Endothelial cell (in vitro differentiated cells): ENCODE results near the gene CHST11. TPM values are rescaled to one million over a fixed set of nuclear protein-coding genes. Genes with fewer than 3 reads are reported as not detected.

Source experiments
- DNase-seq: peaks from one replicate; pipeline ENCODE4 v3.0.0; 2021; ENCODE audit warnings: low spot score
- H3K27ac Mint-ChIP-seq: one replicate; pipeline ENCODE4 v1.8.0; 2021; ENCODE audit warnings: mixed read lengths, inconsistent platforms; ENCODE audit not compliant: unreplicated experiment
- H3K27me3 Mint-ChIP-seq: one replicate; pipeline ENCODE4 v1.8.0; 2021; ENCODE audit warnings: mild to moderate bottlenecking, moderate library complexity, mixed read lengths, inconsistent platforms; ENCODE audit not compliant: unreplicated experiment
- H3K36me3 Mint-ChIP-seq: one replicate; pipeline ENCODE4 v1.8.0; 2021; ENCODE audit warnings: mild to moderate bottlenecking, low read depth, mixed read lengths, inconsistent platforms; ENCODE audit not compliant: unreplicated experiment
- H3K4me1 Mint-ChIP-seq: one replicate; pipeline ENCODE4 v1.8.0; 2021; ENCODE audit warnings: mild to moderate bottlenecking, mixed read lengths, inconsistent platforms; ENCODE audit not compliant: unreplicated experiment
- H3K4me3 Mint-ChIP-seq: one replicate; pipeline ENCODE4 v1.8.0; 2021; ENCODE audit warnings: mild to moderate bottlenecking, mixed read lengths, inconsistent platforms; ENCODE audit not compliant: unreplicated experiment
- H3K9me3 Mint-ChIP-seq: one replicate; pipeline ENCODE4 v1.8.0; 2021; ENCODE audit warnings: mixed read lengths, inconsistent platforms; ENCODE audit not compliant: unreplicated experiment
- CTCF ChIP-seq: fragments of 200-600 bp; sonication (generic); IDR thresholded peaks from one replicate; pipeline ENCODE4 v1.5.0; 2021; ENCODE audit warnings: antibody characterized with exemption; ENCODE audit not compliant: unreplicated experiment
- total RNA-seq: library from RNA; stranded (reverse); fragmentation: NEBNext Ultra II Directional; extraction: Animal tissue kit (Norgen Biotek cat#: 25700); gene quantifications from one replicate; pipeline ENCODE4 v1.2.1, GENCODE V29; 2021; ENCODE audit not compliant: unreplicated experiment

The CHST11 gene
- total RNA-seq, 1 donor from 2014 or later, result 11.8 TPM

GRCh38 chr12:104411826-104412641, 44.7 kb upstream of the CHST11 start:
- peaks cover 5% of the 10 kb centered on the region for H3K9me3 Mint-ChIP-seq
- H3K4me3 Mint-ChIP-seq, result no peak overlapping the region
- no peak for DNase-seq
- H3K36me3 Mint-ChIP-seq, result no peaks in the 10 kb centered on the region
- H3K27me3 Mint-ChIP-seq, result peaks cover 5% of the 10 kb centered on the region
- H3K27ac Mint-ChIP-seq, result no peak overlapping the region
- TF ChIP-seq CTCF, result no peak
- no peaks in the 10 kb centered on the region for H3K4me1 Mint-ChIP-seq

- H3K27me3 Mint-ChIP-seq, result peaks cover 5% of the 10 kb centered on the region
- no peak overlapping the region for H3K27ac Mint-ChIP-seq
- H3K4me1 Mint-ChIP-seq, result no peaks in the 10 kb centered on the region
- H3K4me3 Mint-ChIP-seq, result no peak overlapping the region
- H3K9me3 Mint-ChIP-seq, result no peaks in the 10 kb centered on the region
- DNase-seq, result no peak
- TF ChIP-seq CTCF, result no peak
- no peaks in the 10 kb centered on the region for H3K36me3 Mint-ChIP-seq
These were observed 44.1 kb upstream of the CHST11 start for GRCh38 chr12:104412681-104413080.

- Mint-ChIP-seq H3K27ac (no peak overlapping the region), H3K36me3 (no peaks in the 10 kb centered on the region), H3K4me1 (no peaks in the 10 kb centered on the region), H3K9me3 (no peaks in the 10 kb centered on the region), H3K4me3 (no peak overlapping the region), H3K27me3 (peaks cover 5% of the 10 kb centered on the region)
- DNase-seq, result no peak
- TF ChIP-seq CTCF, result no peak
These were observed 43.4 kb upstream of the CHST11 start for GRCh38 chr12:104413330-104413729.

- Mint-ChIP-seq H3K36me3 (no peaks in the 10 kb centered on the region), H3K27me3 (peaks cover 5% of the 10 kb centered on the region), H3K9me3 (no peaks in the 10 kb centered on the region), H3K4me3 (no peak overlapping the region), H3K4me1 (no peaks in the 10 kb centered on the region), H3K27ac (no peak overlapping the region)
- no peak for DNase-seq
- TF ChIP-seq CTCF, result no peak
These were observed 42.0 kb upstream of the CHST11 start for GRCh38 chr12:104414581-104415341.
